Ishikawa (cell line): ENCODE measurements around the gene CACNA2D4.

ENCODE experiments used
- EP300 ChIP-seq: IDR thresholded peaks from 2 replicates; pipeline ENCODE4 v1.6.1; 2012; ENCODE audit warnings: borderline replicate concordance
- TF ChIP-seq, protein P1 (sequence below): IDR thresholded peaks from 2 replicates; pipeline ENCODE4 v1.6.1; 2012; ENCODE audit warnings: low read depth, mild to moderate bottlenecking

- TF ChIP-seq EP300: no peak
- TF ChIP-seq, protein P1, sequence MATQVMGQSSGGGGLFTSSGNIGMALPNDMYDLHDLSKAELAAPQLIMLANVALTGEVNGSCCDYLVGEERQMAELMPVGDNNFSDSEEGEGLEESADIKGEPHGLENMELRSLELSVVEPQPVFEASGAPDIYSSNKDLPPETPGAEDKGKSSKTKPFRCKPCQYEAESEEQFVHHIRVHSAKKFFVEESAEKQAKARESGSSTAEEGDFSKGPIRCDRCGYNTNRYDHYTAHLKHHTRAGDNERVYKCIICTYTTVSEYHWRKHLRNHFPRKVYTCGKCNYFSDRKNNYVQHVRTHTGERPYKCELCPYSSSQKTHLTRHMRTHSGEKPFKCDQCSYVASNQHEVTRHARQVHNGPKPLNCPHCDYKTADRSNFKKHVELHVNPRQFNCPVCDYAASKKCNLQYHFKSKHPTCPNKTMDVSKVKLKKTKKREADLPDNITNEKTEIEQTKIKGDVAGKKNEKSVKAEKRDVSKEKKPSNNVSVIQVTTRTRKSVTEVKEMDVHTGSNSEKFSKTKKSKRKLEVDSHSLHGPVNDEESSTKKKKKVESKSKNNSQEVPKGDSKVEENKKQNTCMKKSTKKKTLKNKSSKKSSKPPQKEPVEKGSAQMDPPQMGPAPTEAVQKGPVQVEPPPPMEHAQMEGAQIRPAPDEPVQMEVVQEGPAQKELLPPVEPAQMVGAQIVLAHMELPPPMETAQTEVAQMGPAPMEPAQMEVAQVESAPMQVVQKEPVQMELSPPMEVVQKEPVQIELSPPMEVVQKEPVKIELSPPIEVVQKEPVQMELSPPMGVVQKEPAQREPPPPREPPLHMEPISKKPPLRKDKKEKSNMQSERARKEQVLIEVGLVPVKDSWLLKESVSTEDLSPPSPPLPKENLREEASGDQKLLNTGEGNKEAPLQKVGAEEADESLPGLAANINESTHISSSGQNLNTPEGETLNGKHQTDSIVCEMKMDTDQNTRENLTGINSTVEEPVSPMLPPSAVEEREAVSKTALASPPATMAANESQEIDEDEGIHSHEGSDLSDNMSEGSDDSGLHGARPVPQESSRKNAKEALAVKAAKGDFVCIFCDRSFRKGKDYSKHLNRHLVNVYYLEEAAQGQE: no peak
Observed at GRCh38 chr12:1946296-1946695, 27.8 kb upstream of the CACNA2D4 start.
